Colonic mucosa (tissue), 4 donors: ENCODE data around the gene ERP29. TPM values are rescaled to one million over a fixed set of nuclear protein-coding genes. Genes with fewer than 3 reads are reported as not detected.
"Not testable (repeated sequence)": the region's sequence is repeated elsewhere in the genome, so short reads cannot be mapped to it uniquely, and the experiment has no call there.

Experiments used
- DNase-seq: peaks from one replicate; pipeline ENCODE4 v3.0.0-alpha.2; 2020
- H3K27ac ChIP-seq: fragments of 200-600 bp; one replicate; pipeline ENCODE4 v1.8.0; 2021
- H3K27me3 ChIP-seq: fragments of 200-600 bp; one replicate; pipeline ENCODE4 v1.8.0; 2021
- H3K36me3 ChIP-seq: fragments of 200-600 bp; one replicate; pipeline ENCODE4 v1.8.0; 2021
- H3K4me1 ChIP-seq: fragments of 200-600 bp; one replicate; pipeline ENCODE4 v1.8.0; 2021; ENCODE audit warnings: mild to moderate bottlenecking
- H3K4me3 ChIP-seq: fragments of 200-600 bp; one replicate; pipeline ENCODE4 v1.8.0; 2021
- H3K9ac ChIP-seq, 2 donors: one replicate each; pipeline ENCODE4 v1.7.0; 2013; ENCODE audit warnings: control low read depth in 2 of 2, low read depth in 2 of 2, low read length in 2 of 2
- H3K9me3 ChIP-seq: fragments of 200-600 bp; one replicate; pipeline ENCODE4 v1.8.0; 2021
- CTCF ChIP-seq: fragments of 200-600 bp; IDR thresholded peaks from one replicate; pipeline ENCODE4 v1.8.0; 2022; ENCODE audit warnings: antibody characterized with exemption, mild to moderate bottlenecking
- intact Hi-C: fragments of 100-400 bp; cut with DNase I; formaldehyde crosslinking; loops from one replicate; pipeline ENCODE4 v1.14.1; 2022
- total RNA-seq, 2 donors: library from RNA; stranded (reverse); fragmentation: NEBNext Ultra II Directional in 1 of 2; extraction: Animal tissue kit (Norgen Biotek cat#: 25700) in 1 of 2; gene quantifications; one replicate each; pipeline ENCODE4 v1.2.1, GENCODE V29; 2021
- donor health status: healthy.
- donor health status: DM: no; HTN: no; CAD: no.
- donor health status: DM: no; HTN: no; CAD: no.

ERP29 gene
- total RNA-seq, 2 donors from 2014 or later = 136 to 152 TPM

DNA sequence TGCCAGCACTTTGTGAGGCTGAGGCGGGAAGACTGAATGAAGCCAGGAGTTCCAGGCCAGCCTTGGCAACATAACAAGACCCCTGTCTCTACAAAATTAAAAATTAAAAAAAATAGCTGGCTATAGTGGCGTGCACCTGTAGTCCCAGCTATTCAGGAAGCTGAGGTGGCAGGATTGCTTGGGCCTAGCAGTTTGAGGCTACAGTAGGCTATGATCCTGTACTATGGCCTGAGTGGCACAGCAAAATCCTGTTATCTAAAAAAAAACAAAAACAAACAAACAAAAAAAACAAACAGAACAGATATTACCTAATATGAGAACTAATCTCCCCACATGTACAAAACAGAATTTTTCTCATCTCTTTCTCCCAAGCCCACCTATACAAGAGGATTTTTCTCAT is 15.9 kb upstream of the ERP29 start:
- Histone ChIP-seq H3K4me3 (no peak overlapping the region), H3K9ac (no peak overlapping the region), H3K27me3 (no peaks in the 10 kb centered on the region), H3K9me3 (no peaks in the 10 kb centered on the region), H3K36me3 (no peaks in the 10 kb centered on the region), H3K4me1 (no peaks in the 10 kb centered on the region), H3K27ac (no peak overlapping the region)
- TF ChIP-seq CTCF = no peak
- intact Hi-C loops = no loop called here
- DNase-seq = no peak

GRCh38 chr12:111998015-111998414 is 15.2 kb upstream of the ERP29 start:
- Histone ChIP-seq H3K27me3 (no peaks in the 10 kb centered on the region), H3K4me1 (no peaks in the 10 kb centered on the region), H3K27ac (no peak overlapping the region), H3K36me3 (no peaks in the 10 kb centered on the region), H3K9me3 (no peaks in the 10 kb centered on the region), H3K9ac (no peak overlapping the region), H3K4me3 (no peak overlapping the region)
- TF ChIP-seq CTCF = no peak
- intact Hi-C loops = no loop called here
- no peak for DNase-seq

- H3K27ac ChIP-seq, H3K4me1 ChIP-seq, H3K4me3 ChIP-seq: not testable (repeated sequence)
Observed at GRCh38 chr12:111999129-111999528, 14.1 kb upstream of the ERP29 start.

GRCh38 chr12:112000820-112001219 is 12.4 kb upstream of the ERP29 start:
- Histone ChIP-seq H3K9me3 (no peaks in the 10 kb centered on the region), H3K4me1 (no peaks in the 10 kb centered on the region), H3K9ac (no peak overlapping the region), H3K36me3 (no peaks in the 10 kb centered on the region), H3K4me3 (no peak overlapping the region), H3K27ac (no peak overlapping the region), H3K27me3 (no peaks in the 10 kb centered on the region)
- no peak for TF ChIP-seq CTCF
- no peak for DNase-seq
- intact Hi-C loops = no loop called here

More at GRCh38 chr12:111999129-111999528, 14.1 kb upstream of the ERP29 start:
- H3K9me3 ChIP-seq, DNase-seq, H3K9ac ChIP-seq, H3K36me3 ChIP-seq, H3K27me3 ChIP-seq, intact Hi-C loops: not testable (repeated sequence)

DNA sequence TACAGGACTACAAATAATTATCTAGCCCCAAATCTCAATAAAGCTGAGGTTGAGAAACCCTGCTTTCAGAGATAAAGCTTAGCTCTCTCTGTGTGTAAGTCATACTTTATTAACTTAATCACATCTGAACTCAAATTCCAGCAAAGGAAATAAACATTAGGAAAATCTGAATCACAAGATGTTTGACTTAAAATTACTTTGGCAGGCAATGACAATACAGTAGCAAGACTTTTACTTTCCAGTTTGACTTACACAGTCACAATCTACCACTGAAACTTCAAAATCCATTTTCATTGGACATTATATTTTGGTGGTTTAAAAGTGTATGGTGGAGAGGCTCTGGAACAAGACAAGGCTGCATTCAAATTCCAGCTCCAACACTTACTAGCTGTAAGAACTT is 11.7 kb upstream of the ERP29 start:
- Histone ChIP-seq H3K27me3 (no peaks in the 10 kb centered on the region), H3K36me3 (no peaks in the 10 kb centered on the region), H3K9ac (no peak overlapping the region), H3K9me3 (no peaks in the 10 kb centered on the region), H3K4me3 (no peak overlapping the region), H3K27ac (no peak overlapping the region), H3K4me1 (no peaks in the 10 kb centered on the region)
- intact Hi-C loops = no loop called here
- DNase-seq = no peak
- no peak for TF ChIP-seq CTCF

DNA sequence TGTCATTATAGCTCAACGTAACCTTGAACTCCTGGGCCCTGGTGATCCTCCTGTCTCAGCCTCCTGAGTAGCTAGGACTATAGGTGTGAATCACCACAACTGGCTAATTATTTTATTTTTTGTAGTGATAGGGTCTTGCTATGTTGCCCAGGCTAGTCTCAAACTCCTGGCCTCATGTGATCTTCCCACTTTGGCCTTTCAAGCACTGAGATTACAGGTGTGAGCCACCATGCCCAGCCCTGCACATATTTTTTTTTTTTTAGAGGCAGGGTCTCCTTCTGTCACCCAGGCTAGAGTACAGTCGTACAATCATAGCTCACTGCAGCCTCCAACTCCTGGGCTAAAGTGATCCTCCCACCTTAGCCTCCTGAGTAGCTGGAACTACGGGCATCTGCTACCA is 9.2 kb upstream of the ERP29 start:
- no peak overlapping the region for H3K9ac ChIP-seq
- no peak for DNase-seq
- intact Hi-C loops = no loop called here
- H3K9me3 ChIP-seq = no peaks in the 10 kb centered on the region
- no peaks in the 10 kb centered on the region for H3K4me1 ChIP-seq
- no peaks in the 10 kb centered on the region for H3K36me3 ChIP-seq
- no peak for TF ChIP-seq CTCF
- H3K27me3 ChIP-seq = no peaks in the 10 kb centered on the region
- no peak overlapping the region for H3K27ac ChIP-seq
- H3K4me3 ChIP-seq = no peak overlapping the region
